ENCODE measurements around the gene ORC3.

DNA sequence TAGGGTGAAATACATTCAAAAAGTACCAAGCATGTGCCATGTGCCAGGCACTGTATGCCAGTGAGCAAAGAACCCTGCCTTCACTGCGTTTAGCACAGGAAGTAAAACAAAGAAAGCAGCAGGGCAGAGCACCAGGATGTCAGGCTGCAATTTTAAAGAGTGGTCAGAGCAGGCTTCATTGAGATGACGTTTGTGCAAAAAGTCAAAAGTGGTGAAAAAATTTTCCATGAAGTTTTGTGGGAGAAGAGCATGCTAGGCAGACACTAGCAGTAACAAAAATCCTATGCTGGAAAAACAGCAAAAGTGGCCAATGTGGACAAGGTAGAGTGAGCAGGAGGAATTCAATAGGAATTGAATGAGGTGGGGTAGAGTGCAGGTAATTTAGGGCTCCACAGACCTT, 80.8 kb downstream of the ORC3 start:
- TF ChIP-seq POLR2AphosphoS5 (IDR thresholded peaks at IDR 0.05; ENCODE audit: low read depth, low read length) (no peak), TAF1 (IDR thresholded peaks at IDR 0.05; ENCODE audit: borderline replicate concordance, low read depth, low read length) (no peak), POLR2A (IDR thresholded peaks at IDR 0.05; ENCODE audit: low read depth, low read length) (no peak)

Data from GM12892 (cell line).